ENCODE data around the gene LHX1. TPM values are rescaled to one million over a fixed set of nuclear protein-coding genes. Genes with fewer than 3 reads are reported as not detected.

LHX1 gene
- polyA plus RNA-seq, 3 donors: not detected

DNA sequence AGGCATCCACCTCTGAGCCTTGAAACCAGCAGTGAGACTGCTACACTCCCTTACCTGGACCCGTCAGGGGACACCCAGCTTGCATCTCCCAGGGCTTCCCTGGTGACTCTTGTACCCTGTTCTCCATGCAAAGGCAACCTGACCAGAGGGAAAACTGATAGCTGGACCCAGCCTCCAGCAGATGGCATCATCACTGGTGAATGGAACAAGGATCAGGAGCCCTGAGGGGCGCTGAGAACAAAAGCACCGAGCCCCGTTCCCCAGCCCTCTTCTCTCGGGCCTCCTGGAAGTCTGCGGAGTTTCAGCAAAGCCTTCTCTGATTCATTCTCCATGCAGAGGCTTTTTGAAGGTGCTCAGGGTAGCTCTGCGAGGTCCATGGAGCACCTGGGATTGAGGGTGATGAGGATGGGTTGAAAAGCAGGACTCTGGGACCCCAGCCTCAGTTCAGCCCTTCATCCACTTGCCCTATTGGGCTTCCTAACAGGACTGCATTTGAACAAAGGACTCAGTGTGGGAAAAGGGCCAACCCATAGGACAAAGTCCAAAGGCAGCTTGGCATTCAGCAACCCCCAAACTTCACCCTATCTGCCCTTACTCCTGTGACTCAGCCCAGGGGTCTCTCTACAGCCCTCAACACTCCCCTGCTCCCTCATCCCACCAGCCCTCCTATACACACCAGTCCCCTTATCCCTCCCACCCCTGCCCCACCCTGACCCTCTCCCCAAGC is 45.0 kb upstream of the LHX1 start:
- intact Hi-C loops (cut with micrococcal nuclease): no loop called here
- Histone ChIP-seq H3K27me3 (ENCODE audit: control insufficient read depth in 2 of 2, insufficient read depth in 2 of 2, low read length in 2 of 2) (peaks cover 0 to 6% of the 10 kb centered on the region in 2 donors), H3K27ac (ENCODE audit: low read depth in 1 of 2, low read length in 2 of 2) (no peak overlapping the region), H3K4me3 (replicated peaks in 1 of 3; ENCODE audit: low read depth in 2 of 3, low read length in 3 of 3) (no peak overlapping the region), H3K79me2 (ENCODE audit: insufficient read depth, low read length) (no peaks in the 10 kb centered on the region), H3K9me3 (replicated peaks in 1 of 2; ENCODE audit: control insufficient read depth in 1 of 2, insufficient read depth in 1 of 2, low read length in 2 of 2) (no peaks in the 10 kb centered on the region), H3K4me1 (ENCODE audit: control insufficient read depth in 1 of 2, insufficient read depth in 2 of 2, low read length in 2 of 2) (no peaks in the 10 kb centered on the region), H2AFZ (ENCODE audit: insufficient read depth, low read depth, low read length, poor library complexity, severe bottlenecking) (no peak overlapping the region), H3K9ac (ENCODE audit: insufficient read depth, low read length, poor library complexity, severe bottlenecking) (no peak overlapping the region), H3K36me3 (replicated peaks in 1 of 2; ENCODE audit: control insufficient read depth in 1 of 2, insufficient read depth in 2 of 2, low read length in 2 of 2) (no peaks in the 10 kb centered on the region), H4K20me1 (ENCODE audit: insufficient read depth, low read length) (no peaks in the 10 kb centered on the region), H3K4me2 (replicated peaks; ENCODE audit: extremely low read depth, low read length, poor library complexity, severe bottlenecking) (no peak overlapping the region)
- WGBS (ENCODE audit: insufficient coverage): 96% methylated on average over 4 of the region's 7 CpGs
- H3K27ac Mint-ChIP-seq: no peak overlapping the region
- DNase-seq: no peak
- no peaks in the 10 kb centered on the region for H3K4me1 Mint-ChIP-seq
- TF ChIP-seq, protein P1, sequence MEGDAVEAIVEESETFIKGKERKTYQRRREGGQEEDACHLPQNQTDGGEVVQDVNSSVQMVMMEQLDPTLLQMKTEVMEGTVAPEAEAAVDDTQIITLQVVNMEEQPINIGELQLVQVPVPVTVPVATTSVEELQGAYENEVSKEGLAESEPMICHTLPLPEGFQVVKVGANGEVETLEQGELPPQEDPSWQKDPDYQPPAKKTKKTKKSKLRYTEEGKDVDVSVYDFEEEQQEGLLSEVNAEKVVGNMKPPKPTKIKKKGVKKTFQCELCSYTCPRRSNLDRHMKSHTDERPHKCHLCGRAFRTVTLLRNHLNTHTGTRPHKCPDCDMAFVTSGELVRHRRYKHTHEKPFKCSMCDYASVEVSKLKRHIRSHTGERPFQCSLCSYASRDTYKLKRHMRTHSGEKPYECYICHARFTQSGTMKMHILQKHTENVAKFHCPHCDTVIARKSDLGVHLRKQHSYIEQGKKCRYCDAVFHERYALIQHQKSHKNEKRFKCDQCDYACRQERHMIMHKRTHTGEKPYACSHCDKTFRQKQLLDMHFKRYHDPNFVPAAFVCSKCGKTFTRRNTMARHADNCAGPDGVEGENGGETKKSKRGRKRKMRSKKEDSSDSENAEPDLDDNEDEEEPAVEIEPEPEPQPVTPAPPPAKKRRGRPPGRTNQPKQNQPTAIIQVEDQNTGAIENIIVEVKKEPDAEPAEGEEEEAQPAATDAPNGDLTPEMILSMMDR (IDR thresholded peaks at IDR 0.05): no peak
- no peaks in the 10 kb centered on the region for H3K36me3 Mint-ChIP-seq
- H3K27me3 Mint-ChIP-seq (ENCODE audit: low read depth in 3 of 3): peaks cover 15 to 29% (median 17%) of the 10 kb centered on the region in 3 donors
- no peak overlapping the region for H3K4me3 Mint-ChIP-seq
- H3K9me3 Mint-ChIP-seq: no peaks in the 10 kb centered on the region

DNA sequence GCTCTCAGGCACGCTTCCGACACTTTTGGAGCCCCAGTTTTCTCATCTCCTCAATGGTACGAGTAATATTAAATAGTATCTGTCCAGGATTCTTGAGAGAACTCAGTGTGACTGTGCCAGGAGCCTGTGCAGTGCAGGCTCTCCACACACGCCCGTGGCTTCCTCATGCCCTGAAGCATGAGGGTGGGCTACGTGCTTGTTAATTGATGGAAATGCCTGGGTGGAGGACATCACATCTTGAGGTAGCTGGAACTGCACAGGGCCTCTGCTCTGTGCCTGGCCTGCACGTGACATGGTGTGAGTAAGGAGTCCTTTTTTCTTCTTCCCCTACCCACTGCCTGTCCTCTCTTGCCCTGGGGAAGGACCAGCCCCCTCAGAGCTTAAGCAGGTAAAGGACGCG is 43.1 kb upstream of the LHX1 start:
- H3K36me3 ChIP-seq (replicated peaks in 1 of 2; ENCODE audit: control insufficient read depth in 1 of 2, insufficient read depth in 2 of 2, low read length in 2 of 2): no peaks in the 10 kb centered on the region
- Mint-ChIP-seq H3K9me3 (peaks cover 0 to 2% (median 0%) of the 10 kb centered on the region in 7 donors), H3K4me3 (no peak overlapping the region), H3K27me3 (ENCODE audit: low read depth in 3 of 3) (peaks cover 10 to 21% (median 14%) of the 10 kb centered on the region in 3 donors), H3K27ac (no peak overlapping the region), H3K4me1 (no peaks in the 10 kb centered on the region), H3K36me3 (no peaks in the 10 kb centered on the region)
- H3K4me2 ChIP-seq (replicated peaks; ENCODE audit: extremely low read depth, low read length, poor library complexity, severe bottlenecking): no peak overlapping the region
- H3K79me2 ChIP-seq (ENCODE audit: insufficient read depth, low read length): no peaks in the 10 kb centered on the region
- 92% methylated on average over 5 of the region's 9 CpGs for WGBS (ENCODE audit: insufficient coverage)
- H3K9me3 ChIP-seq (replicated peaks in 1 of 2; ENCODE audit: control insufficient read depth in 1 of 2, insufficient read depth in 1 of 2, low read length in 2 of 2): no peaks in the 10 kb centered on the region
- H3K4me3 ChIP-seq (replicated peaks in 1 of 3; ENCODE audit: low read depth in 2 of 3, low read length in 3 of 3): no peak overlapping the region
- DNase-seq: no peak
- intact Hi-C loops (cut with micrococcal nuclease): no loop called here
- no peaks in the 10 kb centered on the region for H4K20me1 ChIP-seq (ENCODE audit: insufficient read depth, low read length)
- no peak overlapping the region for H2AFZ ChIP-seq (ENCODE audit: insufficient read depth, low read depth, low read length, poor library complexity, severe bottlenecking)
- H3K9ac ChIP-seq (ENCODE audit: insufficient read depth, low read length, poor library complexity, severe bottlenecking): no peak overlapping the region
- no peaks in the 10 kb centered on the region for H3K4me1 ChIP-seq (ENCODE audit: control insufficient read depth in 1 of 2, insufficient read depth in 2 of 2, low read length in 2 of 2)
- TF ChIP-seq, protein P1 (IDR thresholded peaks at IDR 0.05): no peak
- peaks cover 0 to 3% of the 10 kb centered on the region in 2 donors for H3K27me3 ChIP-seq (ENCODE audit: control insufficient read depth in 2 of 2, insufficient read depth in 2 of 2, low read length in 2 of 2)
- H3K27ac ChIP-seq (ENCODE audit: low read depth in 1 of 2, low read length in 2 of 2): no peak overlapping the region
